Measurements from ENCODE around the gene TNS1. TPM values are rescaled to one million over a fixed set of nuclear protein-coding genes. Genes with fewer than 3 reads are reported as not detected.

TNS1 gene
- total RNA-seq, 4 donors from 2014 or later: 461 to 648 (median 565) TPM

GRCh38 chr2:217785544-217786045 lies 217.2 kb downstream of the TNS1 start:
- 11 to 13% methylated on average over 10 of the region's 10 CpGs for WGBS, 2 donors
- Histone ChIP-seq H3K4me3 (no peak overlapping the region), H3K36me3 (peaks cover 0 to 11% (median 0%) of the 10 kb centered on the region in 3 donors), H3K9me3 (peaks cover 0 to 11% (median 0%) of the 10 kb centered on the region in 4 donors), H3K27ac (peak overlapping the region in 1 of 4 donors; percentile 7), H3K27me3 (no peaks in the 10 kb centered on the region), H3K4me1 (peaks cover 0 to 22% (median under 1%) of the 10 kb centered on the region in 4 donors)
- DNase-seq (ENCODE audit: low spot score in 2 of 2): peak; percentile 79 to 93
- TF ChIP-seq CTCF (IDR thresholded peaks at IDR 0.05) (peak; percentile 93 to 97 (median 95)), EP300 (IDR thresholded peaks at IDR 0.05) (no peak)

GRCh38 chr2:217784996-217785543 lies 217.7 kb downstream of the TNS1 start:
- Histone ChIP-seq H3K27me3 (no peaks in the 10 kb centered on the region), H3K4me1 (peaks cover 0 to 18% (median 0%) of the 10 kb centered on the region in 4 donors), H3K4me3 (no peak overlapping the region), H3K27ac (no peak overlapping the region), H3K36me3 (peaks cover 0 to 11% (median 0%) of the 10 kb centered on the region in 3 donors), H3K9me3 (peaks cover 0 to 11% (median 0%) of the 10 kb centered on the region in 4 donors)
- no peak for TF ChIP-seq CTCF (IDR thresholded peaks at IDR 0.05)
- TF ChIP-seq POLR2A (IDR thresholded peaks at IDR 0.05): no peak
- no peak for TF ChIP-seq EP300 (IDR thresholded peaks at IDR 0.05)
- no peak for DNase-seq (ENCODE audit: low spot score in 2 of 2)
- WGBS, 2 donors: 69% methylated on average over 14 of the region's 14 CpGs

- H3K4me3 ChIP-seq: no peak overlapping the region
- no peak for DNase-seq (ENCODE audit: low spot score in 2 of 2)
- no peaks in the 10 kb centered on the region for H3K27me3 ChIP-seq
- no peak overlapping the region for H3K27ac ChIP-seq
- H3K4me1 ChIP-seq: peaks cover 0 to 5% (median 0%) of the 10 kb centered on the region in 4 donors
- TF ChIP-seq CTCF (IDR thresholded peaks at IDR 0.05): no peak
- TF ChIP-seq EP300 (IDR thresholded peaks at IDR 0.05): no peak
- no peak for TF ChIP-seq POLR2A (IDR thresholded peaks at IDR 0.05)
- peaks cover 0 to 11% (median 0%) of the 10 kb centered on the region in 3 donors for H3K36me3 ChIP-seq
- H3K9me3 ChIP-seq: peaks cover 0 to 11% (median 0%) of the 10 kb centered on the region in 4 donors
Observed at GRCh38 chr2:217783243-217783642, 219.6 kb downstream of the TNS1 start.

GRCh38 chr2:217777906-217778305 lies 224.9 kb downstream of the TNS1 start:
- Histone ChIP-seq H3K4me3 (no peak overlapping the region), H3K9me3 (peaks cover 0 to 1% (median 0%) of the 10 kb centered on the region in 4 donors), H3K36me3 (no peaks in the 10 kb centered on the region), H3K4me1 (peaks cover 0 to 4% (median 0%) of the 10 kb centered on the region in 4 donors), H3K27me3 (no peaks in the 10 kb centered on the region), H3K27ac (no peak overlapping the region)
- no peak for DNase-seq (ENCODE audit: low spot score in 2 of 2)
- no peak for TF ChIP-seq POLR2A (IDR thresholded peaks at IDR 0.05)
- TF ChIP-seq CTCF (IDR thresholded peaks at IDR 0.05): no peak
- no peak for TF ChIP-seq EP300 (IDR thresholded peaks at IDR 0.05)

- no peaks in the 10 kb centered on the region for H3K27me3 ChIP-seq
- no peaks in the 10 kb centered on the region for H3K36me3 ChIP-seq
- no peak overlapping the region for H3K27ac ChIP-seq
- H3K9me3 ChIP-seq: no peaks in the 10 kb centered on the region
- no peak overlapping the region for H3K4me3 ChIP-seq
- H3K4me1 ChIP-seq: peaks cover 0 to 4% (median 0%) of the 10 kb centered on the region in 4 donors
- TF ChIP-seq POLR2A (IDR thresholded peaks at IDR 0.05) (no peak), CTCF (IDR thresholded peaks at IDR 0.05) (no peak), EP300 (IDR thresholded peaks at IDR 0.05) (no peak)
- DNase-seq (ENCODE audit: low spot score in 2 of 2): no peak
Observed at GRCh38 chr2:217776631-217777030, 226.2 kb downstream of the TNS1 start.

Data from tibial nerve (tissue), 4 donors.